Ishikawa (cell line): ENCODE results near the gene LYRM1.

Source experiments
- EGR1 ChIP-seq: IDR thresholded peaks from 2 replicates; pipeline ENCODE4 v1.6.1; 2012
- EP300 ChIP-seq: IDR thresholded peaks from 2 replicates; pipeline ENCODE4 v1.6.1; 2012; ENCODE audit warnings: borderline replicate concordance
- RAD21 ChIP-seq: IDR thresholded peaks from 2 replicates; pipeline ENCODE4 v1.6.1; 2012; ENCODE audit warnings: low read depth
- TAF1 ChIP-seq: IDR thresholded peaks from 2 replicates; pipeline ENCODE4 v1.6.1; 2012; ENCODE audit warnings: low read depth, mild to moderate bottlenecking
- TEAD4 ChIP-seq: IDR thresholded peaks from 2 replicates; pipeline ENCODE4 v1.6.1; 2012
- YY1 ChIP-seq: IDR thresholded peaks from 2 replicates; pipeline ENCODE4 v1.6.1; 2012; ENCODE audit warnings: low read depth

DNA sequence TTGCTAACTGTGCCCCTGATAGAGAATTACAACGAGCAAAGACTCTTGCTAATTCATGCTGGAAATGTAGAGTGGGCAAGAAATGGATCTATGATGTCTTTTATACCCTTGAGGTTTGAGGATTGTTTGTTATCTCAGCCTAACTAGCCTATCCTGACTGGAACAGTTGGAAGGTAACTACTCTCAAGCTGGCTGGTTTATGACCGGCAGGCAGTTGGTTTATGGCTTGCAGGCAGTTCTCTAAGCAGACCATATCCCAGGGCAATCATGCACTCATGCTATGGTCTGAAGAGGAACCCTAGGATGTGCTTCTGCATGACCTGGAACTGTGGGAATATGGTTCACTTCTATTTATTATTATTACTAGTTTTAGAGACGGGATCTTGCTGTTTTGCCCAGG is 49.1 kb downstream of the LYRM1 start:
- TF ChIP-seq TAF1 (no peak), TEAD4 (no peak), RAD21 (no peak), EP300 (no peak), EGR1 (no peak), YY1 (no peak)
